ENCODE results near the gene TTLL9.

DNA sequence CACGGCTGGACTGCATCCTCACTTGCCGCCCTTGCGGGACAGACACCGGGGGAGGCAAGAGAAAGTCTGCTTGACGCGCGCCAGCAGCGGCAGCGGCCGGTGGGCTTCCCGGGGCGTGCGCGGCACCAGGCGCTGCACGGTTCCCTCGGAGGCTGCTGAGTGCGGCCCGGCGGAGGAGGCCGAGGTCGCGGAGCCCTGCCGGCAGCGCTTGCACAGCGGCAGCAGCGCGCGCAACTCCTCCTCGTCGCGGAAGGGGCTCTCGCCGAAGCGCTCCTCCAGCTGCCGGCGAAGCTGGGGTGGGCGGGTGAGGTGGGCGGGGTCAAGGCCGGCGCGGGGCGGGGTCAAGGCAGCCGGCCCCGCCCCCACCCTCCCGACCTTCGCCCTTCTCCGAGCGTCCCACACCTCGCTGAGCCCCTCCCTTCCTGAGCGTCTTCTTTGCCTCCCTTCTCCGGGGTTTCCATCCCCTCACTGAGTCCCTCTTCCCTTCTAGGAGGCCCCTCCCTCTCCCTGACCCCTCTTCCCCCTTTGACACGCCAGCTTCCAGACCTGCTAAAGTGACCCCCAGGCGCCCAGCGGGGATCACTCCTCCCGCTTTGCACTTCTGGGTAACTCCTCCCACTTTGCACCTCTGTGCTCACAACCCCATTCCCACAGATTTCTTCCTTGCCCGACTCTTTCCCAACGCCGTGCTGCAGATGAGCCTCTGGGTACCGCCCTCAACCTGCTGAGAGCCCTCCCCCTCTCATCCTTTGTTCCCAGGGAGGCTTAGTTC is 8.9 kb upstream of the TTLL9 start:
- TF ChIP-seq, protein P1, sequence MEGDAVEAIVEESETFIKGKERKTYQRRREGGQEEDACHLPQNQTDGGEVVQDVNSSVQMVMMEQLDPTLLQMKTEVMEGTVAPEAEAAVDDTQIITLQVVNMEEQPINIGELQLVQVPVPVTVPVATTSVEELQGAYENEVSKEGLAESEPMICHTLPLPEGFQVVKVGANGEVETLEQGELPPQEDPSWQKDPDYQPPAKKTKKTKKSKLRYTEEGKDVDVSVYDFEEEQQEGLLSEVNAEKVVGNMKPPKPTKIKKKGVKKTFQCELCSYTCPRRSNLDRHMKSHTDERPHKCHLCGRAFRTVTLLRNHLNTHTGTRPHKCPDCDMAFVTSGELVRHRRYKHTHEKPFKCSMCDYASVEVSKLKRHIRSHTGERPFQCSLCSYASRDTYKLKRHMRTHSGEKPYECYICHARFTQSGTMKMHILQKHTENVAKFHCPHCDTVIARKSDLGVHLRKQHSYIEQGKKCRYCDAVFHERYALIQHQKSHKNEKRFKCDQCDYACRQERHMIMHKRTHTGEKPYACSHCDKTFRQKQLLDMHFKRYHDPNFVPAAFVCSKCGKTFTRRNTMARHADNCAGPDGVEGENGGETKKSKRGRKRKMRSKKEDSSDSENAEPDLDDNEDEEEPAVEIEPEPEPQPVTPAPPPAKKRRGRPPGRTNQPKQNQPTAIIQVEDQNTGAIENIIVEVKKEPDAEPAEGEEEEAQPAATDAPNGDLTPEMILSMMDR (optimal IDR thresholded peaks at IDR 0.05 in 1 of 3, IDR thresholded peaks at IDR 0.05 in 1 of 3, conservative IDR thresholded peaks at IDR 0.05 in 1 of 3; ENCODE audit: extremely low read depth in 1 of 3, insufficient read depth in 2 of 3, low read length in 3 of 3): no peak
- peak; percentile 78 for TF ChIP-seq EZH2 (IDR thresholded peaks at IDR 0.05; ENCODE audit: low read length)
